DOHH2 (cell line): ENCODE results near the gene TEX52.

ENCODE experiments used
- H3F3A ChIP-seq: fragments of 200-600 bp; sonication (generic), shearing (Covaris generic); 2 replicates; pipeline ENCODE4 v1.6.0; 2016; ENCODE audit warnings: antibody characterized with exemption, mild to moderate bottlenecking; ENCODE audit not compliant: control insufficient read depth, insufficient read depth
- H3K27ac ChIP-seq: fragments of 200-600 bp; sonication (generic); 2 replicates; pipeline ENCODE4 v1.5.1; 2014; ENCODE audit warnings: low read depth, mild to moderate bottlenecking, low read length, moderate library complexity
- H3K27me3 ChIP-seq: fragments of 200-600 bp; sonication (generic); 2 replicates; pipeline ENCODE4 v1.6.1; 2014; ENCODE audit warnings: mild to moderate bottlenecking, low read length, mixed read lengths; ENCODE audit not compliant: control insufficient read depth
- H3K36me3 ChIP-seq: fragments of 200-600 bp; sonication (generic); 2 replicates; pipeline ENCODE4 v1.6.1; 2014; ENCODE audit warnings: mild to moderate bottlenecking, low read length, moderate library complexity, mixed read lengths; ENCODE audit not compliant: control insufficient read depth
- H3K4me1 ChIP-seq: fragments of 200-600 bp; sonication (generic); 2 replicates; pipeline ENCODE4 v1.6.1; 2014; ENCODE audit warnings: mild to moderate bottlenecking, low read length, mixed read lengths; ENCODE audit not compliant: control insufficient read depth
- H3K4me2 ChIP-seq: fragments of 200-600 bp; sonication (generic); 2 replicates; pipeline ENCODE4 v1.6.0; 2014; ENCODE audit warnings: mild to moderate bottlenecking, low read length, moderate library complexity
- H3K4me3 ChIP-seq: fragments of 200-600 bp; sonication (generic); 2 replicates; pipeline ENCODE4 v1.5.1; 2014; ENCODE audit warnings: mild to moderate bottlenecking, low read length, mixed read lengths
- H3K79me2 ChIP-seq: fragments of 200-600 bp; sonication (generic); 2 replicates; pipeline ENCODE4 v1.6.1; 2014; ENCODE audit warnings: mild to moderate bottlenecking, low read length, mixed read lengths; ENCODE audit not compliant: control insufficient read depth
- H3K9me2 ChIP-seq: fragments of 200-600 bp; sonication (generic); replicated peaks from 2 replicates; pipeline ENCODE4 v1.6.1; 2014; ENCODE audit warnings: mild to moderate bottlenecking, low read length, mixed read lengths; ENCODE audit not compliant: control insufficient read depth
- H3K9me3 ChIP-seq: fragments of 200-600 bp; sonication (generic); 2 replicates; pipeline ENCODE4 v1.6.1; 2014; ENCODE audit warnings: antibody characterized with exemption, low read length, mixed read lengths; ENCODE audit not compliant: control insufficient read depth, insufficient read depth
- H4K20me1 ChIP-seq: fragments of 200-600 bp; sonication (generic); 2 replicates; pipeline ENCODE4 v1.6.0; 2014; ENCODE audit warnings: low read depth, mild to moderate bottlenecking, antibody characterized with exemption, low read length, moderate library complexity; ENCODE audit not compliant: control insufficient read depth, insufficient read depth
- CTCF ChIP-seq: fragments of 200-600 bp; sonication (generic); IDR thresholded peaks from one replicate; pipeline ENCODE4 v1.5.1; 2014; ENCODE audit warnings: antibody characterized with exemption, mild to moderate bottlenecking, low read depth, low read length; ENCODE audit not compliant: poor library complexity, severe bottlenecking
- EZH2phosphoT487 ChIP-seq: fragments of 200-600 bp; sonication (generic); IDR thresholded peaks from 2 replicates; pipeline ENCODE4 v1.6.1; 2017; ENCODE audit warnings: borderline replicate concordance, mild to moderate bottlenecking, antibody characterized with exemption, low read length, moderate library complexity, mixed read lengths

Gene TEX52

GRCh38 chr12:2803635-2804392, 53.0 kb downstream of the TEX52 start:
- peaks cover 84% of the 10 kb centered on the region for H3K36me3 ChIP-seq
- no peak overlapping the region for H3K27ac ChIP-seq
- H4K20me1 ChIP-seq, result 0 out of 2 replicates have a peak, but pooled peaks cover 3% of the 10 kb centered on the region
- no peak overlapping the region for H3K4me2 ChIP-seq
- H3K79me2 ChIP-seq, result peaks cover 10% of the 10 kb centered on the region
- no peaks in the 10 kb centered on the region for H3K9me2 ChIP-seq
- no peaks in the 10 kb centered on the region for H3K4me1 ChIP-seq
- H3K4me3 ChIP-seq, result no peak overlapping the region
- no peaks in the 10 kb centered on the region for H3K27me3 ChIP-seq
- peaks cover 26% of the 10 kb centered on the region for H3F3A ChIP-seq
- no peaks in the 10 kb centered on the region for H3K9me3 ChIP-seq
- TF ChIP-seq EZH2phosphoT487 (no peak), CTCF (no peak)

- Histone ChIP-seq H3K36me3 (peaks cover 100% of the 10 kb centered on the region), H3K27ac (no peak overlapping the region), H3K4me1 (peaks cover 12% of the 10 kb centered on the region), H3K4me2 (no peak overlapping the region), H3K9me3 (no peaks in the 10 kb centered on the region), H3K27me3 (no peaks in the 10 kb centered on the region), H3F3A (peaks cover 19% of the 10 kb centered on the region), H3K9me2 (no peaks in the 10 kb centered on the region), H3K79me2 (peaks cover 36% of the 10 kb centered on the region), H3K4me3 (no peak overlapping the region), H4K20me1 (peaks cover 27% of the 10 kb centered on the region)
- no peak for TF ChIP-seq CTCF
- no peak for TF ChIP-seq EZH2phosphoT487
Observed at GRCh38 chr12:2801044-2801783, 55.6 kb downstream of the TEX52 start.

- TF ChIP-seq EZH2phosphoT487 (no peak), CTCF (no peak)
- Histone ChIP-seq H3F3A (peaks cover 16% of the 10 kb centered on the region), H3K36me3 (peaks cover 94% of the 10 kb centered on the region), H3K27me3 (no peaks in the 10 kb centered on the region), H4K20me1 (peaks cover 31% of the 10 kb centered on the region), H3K27ac (no peak overlapping the region), H3K4me1 (peaks cover 15% of the 10 kb centered on the region), H3K4me3 (no peak overlapping the region), H3K9me3 (no peaks in the 10 kb centered on the region), H3K79me2 (peaks cover 47% of the 10 kb centered on the region), H3K9me2 (no peaks in the 10 kb centered on the region), H3K4me2 (no peak overlapping the region)
Observed at GRCh38 chr12:2800046-2800570, 56.7 kb downstream of the TEX52 start.
